OCI-LY1 (cell line): ENCODE data around the gene CACNA1B.

Source experiments
- H2AFZ ChIP-seq: fragments of 200-600 bp; sonication (generic), shearing (Covaris generic); 2 replicates; pipeline ENCODE4 v1.6.0; 2014; ENCODE audit warnings: antibody characterized with exemption, mild to moderate bottlenecking, low read length
- H3F3A ChIP-seq: fragments of 200-600 bp; sonication (generic), shearing (Covaris generic); 2 replicates; pipeline ENCODE4 v1.6.0; 2014; ENCODE audit warnings: mild to moderate bottlenecking, antibody characterized with exemption, low read length, moderate library complexity; ENCODE audit not compliant: insufficient read depth
- H3K27ac ChIP-seq: fragments of 200-600 bp; sonication (generic); 2 replicates; pipeline ENCODE4 v1.5.1; 2014; ENCODE audit warnings: low read length, mixed run types, mild to moderate bottlenecking, low read depth; ENCODE audit not compliant: poor library complexity, severe bottlenecking
- H3K27me3 ChIP-seq: fragments of 200-600 bp; sonication (generic); 2 replicates; pipeline ENCODE4 v1.6.0; 2014; ENCODE audit warnings: antibody characterized with exemption, mild to moderate bottlenecking, low read length, moderate library complexity; ENCODE audit not compliant: insufficient read depth
- H3K36me3 ChIP-seq: fragments of 200-600 bp; sonication (generic); 2 replicates; pipeline ENCODE4 v1.6.1; 2014; ENCODE audit warnings: mild to moderate bottlenecking, antibody characterized with exemption, low read length, moderate library complexity, mixed read lengths; ENCODE audit not compliant: insufficient read depth
- H3K4me1 ChIP-seq: fragments of 200-600 bp; sonication (generic); 2 replicates; pipeline ENCODE4 v1.5.1; 2014; ENCODE audit warnings: mild to moderate bottlenecking, low read length, moderate library complexity; ENCODE audit not compliant: insufficient read depth, severe bottlenecking
- H3K4me2 ChIP-seq: fragments of 200-600 bp; sonication (generic), shearing (Covaris generic); 2 replicates; pipeline ENCODE4 v1.6.1; 2014; ENCODE audit warnings: low read length
- H3K4me3 ChIP-seq: fragments of 200-600 bp; sonication (generic); 2 replicates; pipeline ENCODE4 v1.5.1; 2014; ENCODE audit warnings: low read length, low read depth, mild to moderate bottlenecking, mixed read lengths; ENCODE audit not compliant: poor library complexity, severe bottlenecking
- H3K79me2 ChIP-seq: fragments of 200-600 bp; shearing (Covaris generic); 2 replicates; pipeline ENCODE4 v1.6.1; 2016; ENCODE audit warnings: mixed run types, low read length, mixed read lengths; ENCODE audit not compliant: insufficient read depth
- H3K9ac ChIP-seq: fragments of 200-600 bp; sonication (generic), shearing (Covaris generic); 2 replicates; pipeline ENCODE4 v1.6.1; 2014; ENCODE audit warnings: mild to moderate bottlenecking, low read length, mixed read lengths
- H3K9me2 ChIP-seq: fragments of 200-600 bp; sonication (generic), shearing (Covaris generic); 2 replicates; pipeline ENCODE4 v1.6.1; 2014; ENCODE audit warnings: low read depth, mild to moderate bottlenecking, low read length, mixed read lengths
- H3K9me3 ChIP-seq: fragments of 200-600 bp; shearing (Covaris generic); 2 replicates; pipeline ENCODE4 v1.6.1; 2014; ENCODE audit warnings: low read length, mixed read lengths
- H4K20me1 ChIP-seq: fragments of 200-600 bp; sonication (generic), shearing (Covaris generic); 2 replicates; pipeline ENCODE4 v1.6.0; 2016; ENCODE audit warnings: mild to moderate bottlenecking, low read length; ENCODE audit not compliant: insufficient read depth
- EZH2 ChIP-seq: fragments of 200-600 bp; sonication (generic), shearing (Covaris generic); IDR thresholded peaks from 2 replicates; pipeline ENCODE4 v1.8.0; 2017; ENCODE audit warnings: borderline replicate concordance, mixed run types, mild to moderate bottlenecking, antibody characterized with exemption, low read length, moderate library complexity, mixed read lengths
- TF ChIP-seq, protein P1 (sequence below): fragments of 200-600 bp; sonication (generic), shearing (Covaris generic); IDR thresholded peaks from 2 replicates; pipeline ENCODE4 v1.5.1; 2017; ENCODE audit warnings: mild to moderate bottlenecking, antibody characterized with exemption, low read length, moderate library complexity, mixed read lengths

The CACNA1B gene

DNA sequence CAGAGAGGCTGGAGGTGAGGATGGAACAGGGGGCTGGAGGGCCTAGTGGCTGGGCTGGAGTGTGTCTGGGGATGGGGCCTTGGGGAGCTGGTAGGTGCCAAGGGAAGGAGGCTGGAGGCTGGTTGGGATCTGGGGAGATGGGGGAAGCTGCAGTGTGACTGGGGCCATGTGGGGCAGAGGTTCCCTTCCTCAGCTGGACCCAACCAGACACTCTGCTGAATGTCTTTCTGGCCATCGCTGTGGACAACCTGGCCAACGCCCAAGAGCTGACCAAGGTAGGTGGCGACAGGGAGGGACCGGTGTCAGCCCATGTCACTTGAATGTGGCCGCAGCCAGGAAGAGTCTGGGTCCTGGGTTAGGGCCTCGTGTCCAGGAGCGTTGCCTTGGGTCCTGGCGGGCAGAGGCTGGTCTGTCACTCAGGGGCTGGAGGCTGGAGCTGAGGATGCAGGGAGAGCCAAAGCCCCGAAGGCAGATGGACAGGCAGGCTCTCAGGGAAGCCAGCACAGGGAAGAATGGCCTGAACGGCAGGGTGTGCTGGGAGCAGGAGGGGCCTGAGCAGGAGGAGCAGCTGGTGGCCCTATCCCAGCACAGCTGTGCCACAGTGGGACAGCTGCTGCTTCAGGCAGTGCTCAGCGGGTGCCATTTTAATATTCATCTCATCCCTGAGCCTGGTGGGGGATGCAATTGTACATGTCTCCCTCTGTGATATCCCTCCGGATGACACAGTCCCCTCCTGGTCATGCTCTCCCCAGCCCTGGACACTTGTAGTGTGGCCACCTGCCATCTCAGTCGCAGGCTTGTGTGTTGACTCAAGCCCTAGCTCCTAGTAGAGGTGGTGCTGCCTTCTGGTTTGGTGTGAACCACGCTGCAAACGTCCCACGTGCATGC, 132.5 kb downstream of the CACNA1B start:
- H3K27ac ChIP-seq, result no peak overlapping the region
- no peaks in the 10 kb centered on the region for H3K9me3 ChIP-seq
- H3K4me1 ChIP-seq, result no peaks in the 10 kb centered on the region
- no peaks in the 10 kb centered on the region for H3K79me2 ChIP-seq
- H3K36me3 ChIP-seq, result no peaks in the 10 kb centered on the region
- no peak overlapping the region for H2AFZ ChIP-seq
- H3F3A ChIP-seq, result no peaks in the 10 kb centered on the region
- no peak overlapping the region for H3K4me2 ChIP-seq
- no peak overlapping the region for H3K4me3 ChIP-seq
- no peaks in the 10 kb centered on the region; the same call in 1 of the 2 replicates for H3K27me3 ChIP-seq
- no peak for TF ChIP-seq EZH2
- TF ChIP-seq, protein P1, sequence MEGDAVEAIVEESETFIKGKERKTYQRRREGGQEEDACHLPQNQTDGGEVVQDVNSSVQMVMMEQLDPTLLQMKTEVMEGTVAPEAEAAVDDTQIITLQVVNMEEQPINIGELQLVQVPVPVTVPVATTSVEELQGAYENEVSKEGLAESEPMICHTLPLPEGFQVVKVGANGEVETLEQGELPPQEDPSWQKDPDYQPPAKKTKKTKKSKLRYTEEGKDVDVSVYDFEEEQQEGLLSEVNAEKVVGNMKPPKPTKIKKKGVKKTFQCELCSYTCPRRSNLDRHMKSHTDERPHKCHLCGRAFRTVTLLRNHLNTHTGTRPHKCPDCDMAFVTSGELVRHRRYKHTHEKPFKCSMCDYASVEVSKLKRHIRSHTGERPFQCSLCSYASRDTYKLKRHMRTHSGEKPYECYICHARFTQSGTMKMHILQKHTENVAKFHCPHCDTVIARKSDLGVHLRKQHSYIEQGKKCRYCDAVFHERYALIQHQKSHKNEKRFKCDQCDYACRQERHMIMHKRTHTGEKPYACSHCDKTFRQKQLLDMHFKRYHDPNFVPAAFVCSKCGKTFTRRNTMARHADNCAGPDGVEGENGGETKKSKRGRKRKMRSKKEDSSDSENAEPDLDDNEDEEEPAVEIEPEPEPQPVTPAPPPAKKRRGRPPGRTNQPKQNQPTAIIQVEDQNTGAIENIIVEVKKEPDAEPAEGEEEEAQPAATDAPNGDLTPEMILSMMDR, result no peak
- no peak overlapping the region for H3K9ac ChIP-seq
- H4K20me1 ChIP-seq, result no peaks in the 10 kb centered on the region
- H3K9me2 ChIP-seq, result no peaks in the 10 kb centered on the region

DNA sequence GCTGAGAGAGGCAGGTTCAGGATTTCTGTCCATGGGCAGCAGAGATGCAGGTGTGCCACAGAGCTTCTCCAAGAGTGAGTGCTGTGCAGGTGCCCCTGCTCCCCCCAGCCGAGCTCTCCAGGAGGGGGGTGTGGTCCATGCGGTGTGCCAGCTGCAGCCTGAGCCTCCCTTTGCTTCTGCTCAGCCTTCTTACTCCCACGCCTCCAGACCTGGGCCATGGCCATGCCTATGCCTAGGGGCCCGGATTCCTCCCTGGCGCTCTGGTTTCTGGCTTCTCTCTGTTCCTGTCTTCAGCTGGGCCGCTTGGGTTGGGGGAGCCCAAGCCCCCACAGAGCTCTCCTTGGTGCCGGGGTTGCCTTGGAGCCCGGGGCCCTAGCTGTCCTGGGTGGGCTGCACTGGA, 133.3 kb downstream of the CACNA1B start:
- TF ChIP-seq, protein P1, result no peak
- TF ChIP-seq EZH2, result no peak

DNA sequence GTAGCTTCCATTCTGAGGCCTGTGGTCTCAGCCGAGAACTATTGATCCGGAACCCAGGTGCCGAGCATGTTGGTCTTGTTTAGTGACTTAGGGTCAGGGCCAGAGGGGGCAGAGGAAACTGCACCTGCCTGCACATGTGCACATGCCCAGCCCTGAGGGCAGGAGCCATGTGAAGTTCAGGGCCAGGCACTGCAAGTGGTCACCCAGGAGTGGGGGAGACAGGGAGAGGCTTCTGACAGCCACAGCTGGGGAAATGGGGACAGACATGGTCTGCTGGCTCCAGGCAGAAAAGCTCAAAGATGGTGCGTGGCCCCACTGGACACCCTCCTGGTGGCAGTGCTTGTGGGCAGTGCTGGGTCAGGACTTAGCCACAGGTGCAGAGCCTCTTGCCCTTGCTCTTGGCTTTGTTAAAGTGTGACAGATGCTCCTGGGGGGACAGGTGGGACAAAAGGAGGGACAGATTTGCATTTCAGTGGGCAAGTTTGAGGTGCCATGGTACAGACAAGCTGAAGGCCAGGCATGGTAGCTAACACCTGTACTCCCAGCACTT, 134.4 kb downstream of the CACNA1B start:
- H2AFZ ChIP-seq, result no peak overlapping the region
- H4K20me1 ChIP-seq, result no peaks in the 10 kb centered on the region

More for the DNA sequence above, 133.3 kb downstream of the CACNA1B start:
- Histone ChIP-seq H3K4me1 (no peaks in the 10 kb centered on the region), H3K27me3 (no peaks in the 10 kb centered on the region; the same call in 1 of the 2 replicates), H4K20me1 (no peaks in the 10 kb centered on the region), H3K4me2 (no peak overlapping the region), H3F3A (no peaks in the 10 kb centered on the region), H2AFZ (no peak overlapping the region), H3K27ac (no peak overlapping the region), H3K9ac (no peak overlapping the region), H3K9me3 (no peaks in the 10 kb centered on the region), H3K9me2 (no peaks in the 10 kb centered on the region), H3K36me3 (no peaks in the 10 kb centered on the region), H3K4me3 (no peak overlapping the region), H3K79me2 (no peaks in the 10 kb centered on the region)

More for the DNA sequence above, 134.4 kb downstream of the CACNA1B start:
- H3K36me3 ChIP-seq, result no peaks in the 10 kb centered on the region
- H3K9me3 ChIP-seq, result no peaks in the 10 kb centered on the region
- no peaks in the 10 kb centered on the region for H3K9me2 ChIP-seq
- H3K27me3 ChIP-seq, result no peaks in the 10 kb centered on the region; the same call in 1 of the 2 replicates
- H3K79me2 ChIP-seq, result no peaks in the 10 kb centered on the region
- no peak overlapping the region for H3K4me2 ChIP-seq
- H3K27ac ChIP-seq, result no peak overlapping the region
- no peaks in the 10 kb centered on the region for H3K4me1 ChIP-seq
- no peak overlapping the region for H3K4me3 ChIP-seq
- TF ChIP-seq, protein P1, result no peak
- TF ChIP-seq EZH2, result no peak
- H3K9ac ChIP-seq, result no peak overlapping the region
- H3F3A ChIP-seq, result no peaks in the 10 kb centered on the region
